H9 (cell line): ENCODE measurements around the gene SYCE3. TPM values are rescaled to one million over a fixed set of nuclear protein-coding genes. Genes with fewer than 3 reads are reported as not detected.

Experiments
- DNase-seq: peaks from one replicate; pipeline ENCODE4 v3.0.0-alpha.2; 2017
- H2AFZ ChIP-seq: one replicate; pipeline ENCODE4 v1.6.1; 2013; ENCODE audit warnings: mild to moderate bottlenecking, low read length, control low read depth, moderate library complexity
- H2AK5ac ChIP-seq: 2 replicates; pipeline ENCODE4 v1.6.1; 2013; ENCODE audit warnings: low read length, control low read depth, mixed read lengths; ENCODE audit not compliant: insufficient read length
- H2BK120ac ChIP-seq: one replicate; pipeline ENCODE4 v1.6.1; 2013; ENCODE audit warnings: low read depth, mild to moderate bottlenecking, low read length, control low read depth, inconsistent platforms; ENCODE audit not compliant: poor library complexity, severe bottlenecking
- H2BK12ac ChIP-seq: 2 replicates; pipeline ENCODE4 v1.6.1; 2013; ENCODE audit warnings: low read length, control low read depth, mixed read lengths, low read depth; ENCODE audit not compliant: insufficient read length
- H2BK15ac ChIP-seq: 2 replicates; pipeline ENCODE4 v1.6.1; 2013; ENCODE audit warnings: low read depth, low read length, control low read depth
- H2BK20ac ChIP-seq: one replicate; pipeline ENCODE4 v1.6.1; 2013; ENCODE audit warnings: low read depth, mild to moderate bottlenecking, low read length, control low read depth, inconsistent platforms; ENCODE audit not compliant: poor library complexity, severe bottlenecking
- H2BK5ac ChIP-seq: 2 replicates; pipeline ENCODE4 v1.6.1; 2013; ENCODE audit warnings: low read length, control low read depth, mixed read lengths; ENCODE audit not compliant: insufficient read length
- H3K14ac ChIP-seq: 2 replicates; pipeline ENCODE4 v1.6.1; 2013; ENCODE audit warnings: low read length, control low read depth; ENCODE audit not compliant: insufficient read depth
- H3K18ac ChIP-seq: 2 replicates; pipeline ENCODE4 v1.6.1; 2013; ENCODE audit warnings: low read depth, mild to moderate bottlenecking, mixed read lengths, low read length, control low read depth; ENCODE audit not compliant: insufficient read length
- H3K23ac ChIP-seq: 2 replicates; pipeline ENCODE4 v1.6.1; 2013; ENCODE audit warnings: low read length, control low read depth, mixed read lengths, low read depth; ENCODE audit not compliant: insufficient read length
- H3K23me2 ChIP-seq: 2 replicates; pipeline ENCODE4 v1.6.1; 2013; ENCODE audit warnings: low read depth, mild to moderate bottlenecking, mixed read lengths, low read length, control low read depth; ENCODE audit not compliant: insufficient read length, poor library complexity, severe bottlenecking
- H3K27ac ChIP-seq: 2 replicates; pipeline ENCODE4 v1.5.1; 2013; ENCODE audit warnings: low read length, control low read depth, mixed read lengths, low read depth; ENCODE audit not compliant: insufficient read length
- H3K27me3 ChIP-seq: 2 replicates; pipeline ENCODE4 v1.6.1; 2013; ENCODE audit warnings: low read length, control low read depth, inconsistent platforms; ENCODE audit not compliant: insufficient read depth
- H3K4ac ChIP-seq: 2 replicates; pipeline ENCODE4 v1.6.1; 2013; ENCODE audit warnings: low read depth, mild to moderate bottlenecking, control low read depth, inconsistent platforms, low read length, moderate library complexity
- H3K4me1 ChIP-seq: 2 replicates; pipeline ENCODE4 v1.6.1; 2013; ENCODE audit warnings: low read length, control low read depth, inconsistent platforms; ENCODE audit not compliant: insufficient read depth
- H3K4me2 ChIP-seq: 2 replicates; pipeline ENCODE4 v1.6.1; 2013; ENCODE audit warnings: low read length, control low read depth, mixed read lengths; ENCODE audit not compliant: insufficient read length, insufficient read depth
- H3K56ac ChIP-seq: 2 replicates; pipeline ENCODE4 v1.6.1; 2013; ENCODE audit warnings: low read depth, mild to moderate bottlenecking, mixed read lengths, low read length, control low read depth; ENCODE audit not compliant: insufficient read length
- H3K79me1 ChIP-seq: 2 replicates; pipeline ENCODE4 v1.6.1; 2013; ENCODE audit warnings: low read depth, mild to moderate bottlenecking, moderate library complexity, low read length, control low read depth, inconsistent platforms; ENCODE audit not compliant: insufficient read depth, poor library complexity, severe bottlenecking
- H3K79me2 ChIP-seq: 2 replicates; pipeline ENCODE4 v1.6.1; 2013; ENCODE audit warnings: low read length, control low read depth, inconsistent platforms; ENCODE audit not compliant: insufficient read depth
- H3K9ac ChIP-seq: 2 replicates; pipeline ENCODE4 v1.6.1; 2013; ENCODE audit warnings: low read length, control low read depth, mixed read lengths; ENCODE audit not compliant: insufficient read length; ENCODE audit errors: extremely low read depth
- H3K9me3 ChIP-seq: one replicate; pipeline ENCODE4 v1.6.1; 2013; ENCODE audit warnings: low read depth, low read length, inconsistent platforms; ENCODE audit not compliant: control insufficient read depth
- H3T11ph ChIP-seq: one replicate; pipeline ENCODE4 v1.6.1; 2013; ENCODE audit warnings: mild to moderate bottlenecking, low read length, control low read depth, inconsistent platforms
- H4K20me1 ChIP-seq: one replicate; pipeline ENCODE4 v1.6.1; 2013; ENCODE audit not compliant: control insufficient read depth, insufficient read length, insufficient read depth
- H4K5ac ChIP-seq: 2 replicates; pipeline ENCODE4 v1.6.1; 2013; ENCODE audit warnings: low read depth, mild to moderate bottlenecking, mixed read lengths, low read length, control low read depth; ENCODE audit not compliant: insufficient read length
- H4K8ac ChIP-seq: replicated peaks from 2 replicates; pipeline ENCODE4 v1.6.1; 2013; ENCODE audit warnings: low read length, control low read depth, mixed read lengths, low read depth; ENCODE audit not compliant: insufficient read length
- H4K91ac ChIP-seq: 2 replicates; pipeline ENCODE4 v1.6.1; 2013; ENCODE audit warnings: low read depth, mild to moderate bottlenecking, moderate library complexity, mixed read lengths, low read length, control low read depth; ENCODE audit not compliant: insufficient read length
- H3K27ac Mint-ChIP-seq, 3 experiments: 2 replicates in 2 of 3; 3 replicates in 1 of 3; pipeline ENCODE4 v1.8.0; 2020 to 2021; ENCODE audit warnings: mixed read lengths in 3 of 3, mild to moderate bottlenecking in 1 of 3, moderate library complexity in 1 of 3
- H3K27me3 Mint-ChIP-seq: 2 replicates; pipeline ENCODE4 v1.8.0; 2021; ENCODE audit warnings: low read depth, mild to moderate bottlenecking, moderate library complexity, mixed read lengths
- H3K36me3 Mint-ChIP-seq, 3 experiments: 2 replicates in 2 of 3; 3 replicates in 1 of 3; pipeline ENCODE4 v1.8.0; 2020 to 2021; ENCODE audit warnings: low read depth in 3 of 3, mixed read lengths in 3 of 3; ENCODE audit not compliant: insufficient read depth in 1 of 3
- H3K4me1 Mint-ChIP-seq, 2 experiments: 2 replicates each; pipeline ENCODE4 v1.8.0; 2020; ENCODE audit warnings: mixed read lengths in 2 of 2
- H3K4me3 Mint-ChIP-seq, 2 experiments: 2 replicates in 1 of 2; 3 replicates in 1 of 2; pipeline ENCODE4 v1.8.0; 2020 to 2021; ENCODE audit warnings: mild to moderate bottlenecking in 2 of 2, mixed read lengths in 2 of 2, moderate library complexity in 1 of 2
- H3K9me3 Mint-ChIP-seq, 2 experiments: 2 replicates in 1 of 2; 3 replicates in 1 of 2; pipeline ENCODE4 v1.8.0; 2020; ENCODE audit warnings: mild to moderate bottlenecking in 2 of 2, mixed read lengths in 2 of 2, moderate library complexity in 1 of 2
- WGBS: extraction: QIAGEN DNeasy Blood & Tissue Kit; methylation state at CpG from one replicate; pipeline ENCODE4 v1.1.7; 2013; ENCODE audit warnings: missing lambda C conversion rate, low lambda C conversion rate, mixed read lengths; ENCODE audit not compliant: insufficient read length; ENCODE audit errors: extremely low coverage; 5-methylcytosine and 5-hydroxymethylcytosine counted together
- total RNA-seq: library from RNA; stranded (reverse); gene quantifications from 2 replicates; pipeline ENCODE4 v1.2.1, GENCODE V29; 2021
- TF ChIP-seq, protein P1 (sequence below): fragments of 200-600 bp; sonication (generic); conservative IDR thresholded peaks from 3 replicates; pipeline ENCODE4 v1.8.0; 2021; ENCODE audit warnings: antibody characterized with exemption, mild to moderate bottlenecking

Gene SYCE3
- total RNA-seq, 1 experiment from 2014 or later, result 0.85 TPM

DNA sequence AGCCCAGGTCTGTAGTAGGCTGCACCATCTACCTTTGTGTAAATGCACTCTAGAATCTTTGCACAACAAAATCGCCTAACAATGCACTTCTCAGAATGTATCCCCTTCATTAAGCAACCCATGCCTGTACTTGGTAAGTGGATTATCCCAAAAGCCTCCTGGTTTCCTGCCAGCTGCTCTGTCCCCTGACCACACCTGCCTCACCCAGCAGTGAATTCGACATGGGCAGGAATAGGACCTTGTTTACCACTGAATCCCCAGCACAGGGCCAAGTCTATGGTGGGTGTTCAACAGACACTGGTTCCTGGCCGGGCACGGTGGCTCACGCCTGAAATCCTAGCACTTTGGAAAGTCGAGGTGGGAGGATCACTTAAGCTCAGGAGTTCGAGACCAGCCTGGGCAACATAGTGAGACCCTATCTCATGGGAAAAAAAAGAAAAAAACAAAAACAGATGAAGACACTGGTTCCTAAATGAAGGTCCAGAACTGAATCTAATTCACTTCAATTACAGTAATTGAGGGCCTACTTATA lies 5.1 kb upstream of the SYCE3 start:
- Histone ChIP-seq H3K14ac (no peak overlapping the region), H3K4me1 (no peaks in the 10 kb centered on the region), H3K27ac (no peak overlapping the region), H4K20me1 (no peaks in the 10 kb centered on the region), H2BK12ac (no peak overlapping the region), H2BK15ac (no peak overlapping the region), H3K23ac (no peak overlapping the region), H4K91ac (no peak overlapping the region), H2BK120ac (no peak overlapping the region), H3K79me2 (no peaks in the 10 kb centered on the region), H4K5ac (no peak overlapping the region), H2AK5ac (no peak overlapping the region), H2BK20ac (no peak overlapping the region), H3K9ac (no peak overlapping the region), H2BK5ac (no peak overlapping the region), H4K8ac (no peak overlapping the region), H3K4ac (no peak overlapping the region), H3K23me2 (no peaks in the 10 kb centered on the region), H3T11ph (no peak overlapping the region), H2AFZ (no peak overlapping the region), H3K79me1 (no peaks in the 10 kb centered on the region), H3K27me3 (no peaks in the 10 kb centered on the region), H3K4me2 (no peak overlapping the region), H3K18ac (no peak overlapping the region), H3K9me3 (no peaks in the 10 kb centered on the region), H3K56ac (no peak overlapping the region)
- Mint-ChIP-seq H3K27ac (peak overlapping the region in 1 of 3 experiments; percentile 53; a peak in 1 of 7 replicates), H3K36me3 (peaks cover 13 to 52% (median 49%) of the 10 kb centered on the region in 3 experiments; a peak in 6 of 7 replicates), H3K4me1 (peaks cover 5 to 6% of the 10 kb centered on the region in 2 experiments; a peak in 3 of 4 replicates), H3K4me3 (no peak overlapping the region), H3K9me3 (no peaks in the 10 kb centered on the region), H3K27me3 (peaks cover 15% of the 10 kb centered on the region)
- TF ChIP-seq, protein P1, sequence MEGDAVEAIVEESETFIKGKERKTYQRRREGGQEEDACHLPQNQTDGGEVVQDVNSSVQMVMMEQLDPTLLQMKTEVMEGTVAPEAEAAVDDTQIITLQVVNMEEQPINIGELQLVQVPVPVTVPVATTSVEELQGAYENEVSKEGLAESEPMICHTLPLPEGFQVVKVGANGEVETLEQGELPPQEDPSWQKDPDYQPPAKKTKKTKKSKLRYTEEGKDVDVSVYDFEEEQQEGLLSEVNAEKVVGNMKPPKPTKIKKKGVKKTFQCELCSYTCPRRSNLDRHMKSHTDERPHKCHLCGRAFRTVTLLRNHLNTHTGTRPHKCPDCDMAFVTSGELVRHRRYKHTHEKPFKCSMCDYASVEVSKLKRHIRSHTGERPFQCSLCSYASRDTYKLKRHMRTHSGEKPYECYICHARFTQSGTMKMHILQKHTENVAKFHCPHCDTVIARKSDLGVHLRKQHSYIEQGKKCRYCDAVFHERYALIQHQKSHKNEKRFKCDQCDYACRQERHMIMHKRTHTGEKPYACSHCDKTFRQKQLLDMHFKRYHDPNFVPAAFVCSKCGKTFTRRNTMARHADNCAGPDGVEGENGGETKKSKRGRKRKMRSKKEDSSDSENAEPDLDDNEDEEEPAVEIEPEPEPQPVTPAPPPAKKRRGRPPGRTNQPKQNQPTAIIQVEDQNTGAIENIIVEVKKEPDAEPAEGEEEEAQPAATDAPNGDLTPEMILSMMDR, result no peak
- no peak for DNase-seq
- no CpG with 5 or more reads among the region's 7 CpGs for WGBS
